ENCODE data around the gene GALNT5. TPM values are rescaled to one million over a fixed set of nuclear protein-coding genes. Genes with fewer than 3 reads are reported as not detected.

The GALNT5 gene, protein sequence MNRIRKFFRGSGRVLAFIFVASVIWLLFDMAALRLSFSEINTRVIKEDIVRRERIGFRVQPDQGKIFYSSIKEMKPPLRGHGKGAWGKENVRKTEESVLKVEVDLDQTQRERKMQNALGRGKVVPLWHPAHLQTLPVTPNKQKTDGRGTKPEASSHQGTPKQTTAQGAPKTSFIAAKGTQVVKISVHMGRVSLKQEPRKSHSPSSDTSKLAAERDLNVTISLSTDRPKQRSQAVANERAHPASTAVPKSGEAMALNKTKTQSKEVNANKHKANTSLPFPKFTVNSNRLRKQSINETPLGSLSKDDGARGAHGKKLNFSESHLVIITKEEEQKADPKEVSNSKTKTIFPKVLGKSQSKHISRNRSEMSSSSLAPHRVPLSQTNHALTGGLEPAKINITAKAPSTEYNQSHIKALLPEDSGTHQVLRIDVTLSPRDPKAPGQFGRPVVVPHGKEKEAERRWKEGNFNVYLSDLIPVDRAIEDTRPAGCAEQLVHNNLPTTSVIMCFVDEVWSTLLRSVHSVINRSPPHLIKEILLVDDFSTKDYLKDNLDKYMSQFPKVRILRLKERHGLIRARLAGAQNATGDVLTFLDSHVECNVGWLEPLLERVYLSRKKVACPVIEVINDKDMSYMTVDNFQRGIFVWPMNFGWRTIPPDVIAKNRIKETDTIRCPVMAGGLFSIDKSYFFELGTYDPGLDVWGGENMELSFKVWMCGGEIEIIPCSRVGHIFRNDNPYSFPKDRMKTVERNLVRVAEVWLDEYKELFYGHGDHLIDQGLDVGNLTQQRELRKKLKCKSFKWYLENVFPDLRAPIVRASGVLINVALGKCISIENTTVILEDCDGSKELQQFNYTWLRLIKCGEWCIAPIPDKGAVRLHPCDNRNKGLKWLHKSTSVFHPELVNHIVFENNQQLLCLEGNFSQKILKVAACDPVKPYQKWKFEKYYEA
- total RNA-seq (2.0 and 2.4 TPM in 2 replicates), polyA plus RNA-seq (1.3 and 1.8 TPM in 2 replicates)

DNA sequence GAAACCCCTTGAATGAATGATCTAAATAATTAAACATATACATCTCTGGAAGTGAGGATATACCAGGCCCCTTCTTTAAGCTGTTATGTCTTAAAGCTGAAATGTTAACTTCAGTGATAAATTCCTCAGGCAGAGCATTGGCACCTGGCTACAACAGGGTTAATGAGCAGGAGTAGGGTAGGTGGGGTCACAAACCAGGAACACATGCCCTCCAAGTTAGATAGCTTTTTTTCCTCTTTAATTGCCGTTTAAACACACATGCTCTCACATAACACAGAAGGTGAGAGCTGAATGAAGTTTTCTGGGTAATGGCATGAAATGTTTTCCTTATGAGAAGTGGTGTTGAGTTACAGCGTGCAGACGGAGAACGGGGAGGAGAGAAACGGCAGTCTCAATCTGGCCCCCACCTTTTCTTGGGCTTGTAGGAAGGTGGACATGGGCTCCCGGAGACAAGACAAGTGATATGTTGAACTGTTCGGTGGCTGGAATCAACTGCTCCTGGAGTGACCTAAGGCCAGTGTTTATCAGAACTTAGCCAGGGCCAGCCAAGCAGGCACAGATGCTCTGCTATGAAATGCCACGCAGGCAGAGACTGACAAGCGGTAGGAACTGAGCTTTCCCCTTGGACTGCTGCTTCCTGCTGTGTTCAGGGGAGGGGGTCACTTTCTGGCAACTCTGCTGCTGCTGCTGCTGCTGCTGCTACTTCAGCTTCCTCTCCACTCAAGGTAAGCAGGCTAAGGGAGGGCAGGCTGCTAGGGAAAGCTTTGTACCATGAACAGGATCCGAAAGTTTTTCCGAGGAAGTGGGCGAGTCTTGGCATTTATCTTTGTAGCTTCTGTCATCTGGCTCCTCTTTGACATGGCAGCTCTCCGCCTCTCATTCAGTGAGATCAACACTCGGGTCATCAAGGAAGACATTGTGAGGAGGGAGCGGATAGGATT lies at the start of gene GALNT5:
Gene GALNT5 (plus strand): TSS at position 394 of the 941 bp plus-strand sequence. CDS start 378 bp downstream, at position 772.
- TF ChIP-seq, protein P1, sequence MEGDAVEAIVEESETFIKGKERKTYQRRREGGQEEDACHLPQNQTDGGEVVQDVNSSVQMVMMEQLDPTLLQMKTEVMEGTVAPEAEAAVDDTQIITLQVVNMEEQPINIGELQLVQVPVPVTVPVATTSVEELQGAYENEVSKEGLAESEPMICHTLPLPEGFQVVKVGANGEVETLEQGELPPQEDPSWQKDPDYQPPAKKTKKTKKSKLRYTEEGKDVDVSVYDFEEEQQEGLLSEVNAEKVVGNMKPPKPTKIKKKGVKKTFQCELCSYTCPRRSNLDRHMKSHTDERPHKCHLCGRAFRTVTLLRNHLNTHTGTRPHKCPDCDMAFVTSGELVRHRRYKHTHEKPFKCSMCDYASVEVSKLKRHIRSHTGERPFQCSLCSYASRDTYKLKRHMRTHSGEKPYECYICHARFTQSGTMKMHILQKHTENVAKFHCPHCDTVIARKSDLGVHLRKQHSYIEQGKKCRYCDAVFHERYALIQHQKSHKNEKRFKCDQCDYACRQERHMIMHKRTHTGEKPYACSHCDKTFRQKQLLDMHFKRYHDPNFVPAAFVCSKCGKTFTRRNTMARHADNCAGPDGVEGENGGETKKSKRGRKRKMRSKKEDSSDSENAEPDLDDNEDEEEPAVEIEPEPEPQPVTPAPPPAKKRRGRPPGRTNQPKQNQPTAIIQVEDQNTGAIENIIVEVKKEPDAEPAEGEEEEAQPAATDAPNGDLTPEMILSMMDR (IDR thresholded peaks at IDR 0.05; ENCODE audit: low read depth, low read length) = no peak
- H3K36me3 ChIP-seq = no peaks in the 10 kb centered on the region
- H3K4me1 ChIP-seq (ENCODE audit: low read depth) = peaks cover 8% of the 10 kb centered on the region
- peak within 1 kb of the TSS; percentile 52 for H3K27ac ChIP-seq
- no peaks in the 10 kb centered on the region for H3K27me3 ChIP-seq
- H3K4me3 ChIP-seq = peak within 1 kb of the TSS; percentile 37
- peak; percentile 49 to 63 for DNase-seq (ENCODE audit: low read depth in 1 of 2, low spot score in 1 of 2)
- H3K9me3 ChIP-seq (ENCODE audit: low read depth) = no peaks in the 10 kb centered on the region

DNA sequence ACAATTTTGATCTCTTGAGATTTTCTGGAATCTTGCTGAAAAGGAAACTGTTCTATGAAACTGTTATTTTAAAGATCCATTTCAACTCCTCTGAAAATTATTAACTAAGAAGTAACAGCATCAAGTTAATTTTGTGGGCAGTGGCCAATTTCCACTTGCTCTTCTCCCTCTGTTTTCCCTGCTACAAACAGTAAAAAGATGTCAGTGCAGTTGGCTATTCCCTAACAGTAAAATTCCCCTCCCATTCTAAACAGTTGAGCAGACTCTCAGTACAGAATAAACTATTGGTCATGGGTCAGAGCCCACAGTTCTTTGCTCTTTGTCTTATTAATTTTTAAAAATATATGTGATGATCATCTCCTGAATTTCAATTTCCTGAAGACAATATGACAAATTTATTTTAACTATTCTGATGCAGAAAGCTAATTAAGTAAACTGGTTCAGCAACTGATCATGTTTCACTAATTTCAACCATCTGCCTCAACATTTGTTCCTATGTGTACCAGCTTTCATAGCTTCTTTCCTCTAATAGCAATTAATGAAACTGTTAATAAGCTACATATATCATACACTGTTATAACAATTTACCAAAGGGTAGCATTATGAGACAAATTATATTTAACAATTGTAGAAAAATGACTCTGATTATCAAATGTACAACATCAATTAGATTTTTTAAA lies 41.1 kb upstream of the GALNT5 start:
- TF ChIP-seq, protein P1 (IDR thresholded peaks at IDR 0.05; ENCODE audit: low read depth, low read length) = no peak
- Histone ChIP-seq H3K27me3 (no peaks in the 10 kb centered on the region), H3K9me3 (ENCODE audit: low read depth) (no peaks in the 10 kb centered on the region), H3K4me1 (ENCODE audit: low read depth) (no peaks in the 10 kb centered on the region), H3K4me3 (no peak overlapping the region), H3K36me3 (no peaks in the 10 kb centered on the region), H3K27ac (no peak overlapping the region)
- no peak for DNase-seq (ENCODE audit: low read depth in 1 of 2, low spot score in 1 of 2)

DNA sequence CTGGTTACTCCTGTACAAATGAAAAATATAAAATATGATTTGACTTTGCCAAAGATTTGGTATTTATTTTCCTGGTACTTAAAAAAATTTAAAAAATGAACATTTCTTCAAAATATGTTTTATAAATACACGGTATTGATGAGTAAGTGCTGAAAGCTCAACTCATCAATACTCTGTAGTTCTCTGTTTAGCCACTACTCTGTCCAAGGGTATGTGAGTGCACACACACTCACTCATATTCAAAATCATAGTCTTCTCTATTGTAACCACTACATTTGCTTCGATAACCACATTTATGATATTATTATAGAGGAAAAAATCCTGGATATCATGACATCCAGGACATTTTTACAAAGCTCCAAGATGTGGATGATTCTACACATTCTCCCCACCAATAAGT lies 40.1 kb upstream of the GALNT5 start:
- Histone ChIP-seq H3K4me1 (ENCODE audit: low read depth) (no peaks in the 10 kb centered on the region), H3K27me3 (no peaks in the 10 kb centered on the region), H3K27ac (no peak overlapping the region), H3K36me3 (no peaks in the 10 kb centered on the region), H3K4me3 (no peak overlapping the region), H3K9me3 (ENCODE audit: low read depth) (no peaks in the 10 kb centered on the region)
- DNase-seq (ENCODE audit: low read depth in 1 of 2, low spot score in 1 of 2) = no peak
- TF ChIP-seq, protein P1 (IDR thresholded peaks at IDR 0.05; ENCODE audit: low read depth, low read length) = no peak

GRCh38 chr2:157218911-157219310 lies 38.6 kb upstream of the GALNT5 start:
- no peaks in the 10 kb centered on the region for H3K36me3 ChIP-seq
- no peaks in the 10 kb centered on the region for H3K4me1 ChIP-seq (ENCODE audit: low read depth)
- H3K27me3 ChIP-seq = no peaks in the 10 kb centered on the region
- H3K9me3 ChIP-seq (ENCODE audit: low read depth) = no peaks in the 10 kb centered on the region
- no peak overlapping the region for H3K4me3 ChIP-seq
- peak overlapping the region; percentile 48 for H3K27ac ChIP-seq
- TF ChIP-seq, protein P1 (IDR thresholded peaks at IDR 0.05; ENCODE audit: low read depth, low read length) = no peak
- no peak for DNase-seq (ENCODE audit: low read depth in 1 of 2, low spot score in 1 of 2)
